ENCODE measurements around the gene SYNM.
"Not testable (repeated sequence)": the region's sequence is repeated elsewhere in the genome, so short reads cannot be mapped to it uniquely, and the experiment has no call there.

Gene SYNM

GRCh38 chr15:99104788-99105513, at the start of gene SYNM:
Gene SYNM (plus strand): TSS chr15:99105080. CDS start chr15:99105200, 120 bp downstream.
- intact Hi-C loops (cut with DNase I): loop anchor here (5.0 kb wide), 1 partner anchor 107 kb away; no protein-coding TSS in a partner anchor
- peak; percentile 43 to 91 (median 80) for DNase-seq

GRCh38 chr15:99055555-99056134, 49.2 kb upstream of the SYNM start:
- intact Hi-C loops (cut with DNase I): loop anchor here (10.0 kb wide), 2 partner anchors 91 to 401 kb away; no protein-coding TSS in a partner anchor
- peak in 1 of 42 donors; percentile 7 for DNase-seq

- DNase-seq: peak in 2 of 42 donors; percentile 21 to 26
- intact Hi-C loops (cut with DNase I): loop anchor here (10.0 kb wide), 2 partner anchors 92 to 402 kb away; no protein-coding TSS in a partner anchor
Observed at GRCh38 chr15:99057020-99057419, 47.9 kb upstream of the SYNM start.

- intact Hi-C loops (cut with DNase I): loop anchor here (10.0 kb wide), 2 partner anchors 93 to 403 kb away; no protein-coding TSS in a partner anchor
- DNase-seq: peak in 28 of 42 donors; percentile 5 to 64 (median 30)
Observed at GRCh38 chr15:99057697-99058420, 47.0 kb upstream of the SYNM start.

GRCh38 chr15:99058421-99058870, 46.4 kb upstream of the SYNM start:
- DNase-seq: peak in 8 of 42 donors; percentile 14 to 53 (median 22)

GRCh38 chr15:99059010-99059981, 45.6 kb upstream of the SYNM start:
- DNase-seq: peak in 40 of 42 donors; percentile 18 to 80 (median 62)
- intact Hi-C loops (cut with DNase I): loop anchor here (10.0 kb wide), 2 partner anchors 94 to 404 kb away; no protein-coding TSS in a partner anchor

More at GRCh38 chr15:99058421-99058870, 46.4 kb upstream of the SYNM start:
- intact Hi-C loops (cut with DNase I): loop anchor here (10.0 kb wide), 2 partner anchors 94 to 404 kb away; no protein-coding TSS in a partner anchor

GRCh38 chr15:99060186-99060585, 44.7 kb upstream of the SYNM start:
- intact Hi-C loops (cut with DNase I): loop anchor here (10.0 kb wide), 1 partner anchor 615 kb away; no protein-coding TSS in a partner anchor
- DNase-seq: peak in 2 of 42 donors; percentile 5 to 35

- DNase-seq: peak in 2 of 42 donors; percentile 14 to 34
- intact Hi-C loops (cut with DNase I): loop anchor here (10.0 kb wide), 1 partner anchor 617 kb away; no protein-coding TSS in a partner anchor
Observed at GRCh38 chr15:99062226-99062625, 42.7 kb upstream of the SYNM start.

GRCh38 chr15:99068186-99068585, 36.7 kb upstream of the SYNM start:
- intact Hi-C loops (cut with DNase I): loop anchor here (10.0 kb wide), 1 partner anchor 623 kb away; no protein-coding TSS in a partner anchor

GRCh38 chr15:99070208-99070607, 34.7 kb upstream of the SYNM start:
- peak in 2 of 42 donors; percentile 9 to 13 for DNase-seq
- intact Hi-C loops (cut with DNase I): loop anchor here (10.0 kb wide), 1 partner anchor 555 kb away; no protein-coding TSS in a partner anchor

More at GRCh38 chr15:99068186-99068585, 36.7 kb upstream of the SYNM start:
- DNase-seq: no peak

GRCh38 chr15:99071091-99071680, 33.7 kb upstream of the SYNM start:
- intact Hi-C loops (cut with DNase I): loop anchor here (10.0 kb wide), 1 partner anchor 556 kb away; no protein-coding TSS in a partner anchor
- no peak for DNase-seq

GRCh38 chr15:99073008-99073717, 31.7 kb upstream of the SYNM start:
- intact Hi-C loops (cut with DNase I): loop anchor here (10.0 kb wide), 1 partner anchor 558 kb away; no protein-coding TSS in a partner anchor
- no peak for DNase-seq

- intact Hi-C loops (cut with DNase I): loop anchor here (10.0 kb wide), 1 partner anchor 560 kb away; no protein-coding TSS in a partner anchor
- no peak for DNase-seq
Observed at GRCh38 chr15:99074446-99074845, 30.4 kb upstream of the SYNM start.

GRCh38 chr15:99075059-99075652, 29.7 kb upstream of the SYNM start:
- intact Hi-C loops (cut with DNase I): loop anchor here (10.0 kb wide), 1 partner anchor 560 kb away; no protein-coding TSS in a partner anchor
- DNase-seq: not testable (repeated sequence)

- no peak for DNase-seq
- intact Hi-C loops (cut with DNase I): loop anchor here (10.0 kb wide), 1 partner anchor 561 kb away; no protein-coding TSS in a partner anchor
Observed at GRCh38 chr15:99076109-99076508, 28.8 kb upstream of the SYNM start.
